H1 (cell line): ENCODE results near the gene MTF2. TPM values are rescaled to one million over a fixed set of nuclear protein-coding genes. Genes with fewer than 3 reads are reported as not detected.

Experiments
- CTCF ChIA-PET: fragments of 300-600 bp; sonication (Branson Sonifier 250); formaldehyde crosslinking; loops from one replicate; lab custom pipeline; 2021; ENCODE audit not compliant: partially characterized antibody; lab: Charles Lee
- POLR2A ChIA-PET: fragments of 300-600 bp; sonication (Branson Sonifier 250); formaldehyde crosslinking; loops from one replicate; lab custom pipeline; 2021; ENCODE audit warnings: inconsistent platforms; ENCODE audit not compliant: partially characterized antibody; lab: Charles Lee
- DNase-seq, 2 experiments: peaks; one replicate each; pipeline versions ENCODE4 v3.0.0 to v3.0.0-alpha.2; 2010 to 2022; ENCODE audit warnings: low spot score in 2 of 2, low read depth in 1 of 2, mixed read lengths in 1 of 2
- FAIRE-seq: peaks from 2 replicates; lab custom pipeline; 2011; peaks lifted over from hg19 to GRCh38; lab: Jason Lieb, UNC
- H2AFZ ChIP-seq: 2 replicates; pipeline ENCODE4 v1.8.1; 2012; ENCODE audit warnings: low read length, inconsistent platforms
- H2AK5ac ChIP-seq: 2 replicates; pipeline ENCODE4 v1.6.1; 2013; ENCODE audit warnings: low read depth, low read length
- H2BK120ac ChIP-seq: replicated peaks from 2 replicates; pipeline ENCODE3; 2013; ENCODE audit warnings: low read depth, low read length, inconsistent platforms
- H2BK12ac ChIP-seq: 2 replicates; pipeline ENCODE4 v1.6.1; 2013; ENCODE audit warnings: low read depth, low read length
- H2BK15ac ChIP-seq: 2 replicates; pipeline ENCODE4 v1.6.1; 2013; ENCODE audit warnings: low read length
- H2BK20ac ChIP-seq: 2 replicates; pipeline ENCODE4 v1.6.1; 2013; ENCODE audit warnings: low read length
- H2BK5ac ChIP-seq: 2 replicates; pipeline ENCODE4 v1.6.1; 2013; ENCODE audit warnings: low read depth, low read length
- H3K14ac ChIP-seq: 2 replicates; pipeline ENCODE4 v1.6.1; 2013; ENCODE audit warnings: inconsistent platforms; ENCODE audit not compliant: insufficient read length
- H3K18ac ChIP-seq: 2 replicates; pipeline ENCODE4 v1.6.1; 2013; ENCODE audit warnings: low read length; ENCODE audit errors: extremely low read depth
- H3K23ac ChIP-seq: 2 replicates; pipeline ENCODE4 v1.6.1; 2013; ENCODE audit warnings: inconsistent platforms; ENCODE audit not compliant: insufficient read length
- H3K23me2 ChIP-seq: 2 replicates; pipeline ENCODE4 v1.6.1; 2013; ENCODE audit warnings: low read depth, low read length
- H3K27ac ChIP-seq: 2 replicates; pipeline ENCODE4 v1.6.1; 2011; ENCODE audit warnings: low read depth, low read length, inconsistent platforms
- H3K27me3 ChIP-seq, 4 experiments: replicated peaks in 1 of 4; 1 replicate in 1 of 4; 2 replicates in 3 of 4; pipeline versions ENCODE4 v1.6.1 to v1.8.1; 2011 to 2013; ENCODE audit warnings: low read length in 3 of 4, mild to moderate bottlenecking in 3 of 4, inconsistent platforms in 2 of 4, mixed read lengths in 2 of 4, moderate library complexity in 1 of 4; ENCODE audit not compliant: control insufficient read depth in 3 of 4, insufficient read depth in 3 of 4; ENCODE audit errors: extremely low read depth in 1 of 4
- H3K36me3 ChIP-seq, 4 experiments: 2 replicates each; pipeline versions ENCODE4 v1.6.1 to v1.8.1; 2011 to 2013; ENCODE audit warnings: mild to moderate bottlenecking in 4 of 4, low read length in 3 of 4, moderate library complexity in 2 of 4, control low read depth in 1 of 4, inconsistent platforms in 1 of 4; ENCODE audit not compliant: insufficient read depth in 4 of 4, control insufficient read depth in 2 of 4
- H3K4ac ChIP-seq: replicated peaks from 2 replicates; pipeline ENCODE3; 2013; ENCODE audit warnings: low read length, low read depth, mixed read lengths, inconsistent platforms; ENCODE audit not compliant: insufficient read length
- H3K4me1 ChIP-seq, 4 experiments: replicated peaks in 1 of 4; 1 replicate in 1 of 4; 2 replicates in 3 of 4; pipeline versions ENCODE4 v1.6.1 to v1.8.1; 2011 to 2013; ENCODE audit warnings: low read length in 3 of 4, inconsistent platforms in 2 of 4, mixed read lengths in 1 of 4; ENCODE audit not compliant: insufficient read depth in 4 of 4, control insufficient read depth in 3 of 4
- H3K4me2 ChIP-seq, 2 experiments: 2 replicates each; pipeline versions ENCODE4 v1.6.1 to v1.8.1; 2011 to 2013; ENCODE audit warnings: low read depth in 2 of 2, low read length in 2 of 2, control low read depth in 1 of 2, inconsistent platforms in 1 of 2, mild to moderate bottlenecking in 1 of 2; ENCODE audit not compliant: insufficient read depth in 1 of 2
- H3K4me3 ChIP-seq, 4 experiments: fragments of 200-600, 300-600 bp in 1 of 4; sonication (generic), shearing (Covaris generic), sonication (Bioruptor Twin) in 1 of 4; 2 replicates each; pipeline versions ENCODE4 v1.5.1 to v1.8.1; 2011 to 2016; ENCODE audit warnings: low read length in 4 of 4, low read depth in 3 of 4, control low read depth in 2 of 4, inconsistent platforms in 2 of 4, mild to moderate bottlenecking in 2 of 4, mixed read lengths in 1 of 4, moderate library complexity in 1 of 4; ENCODE audit not compliant: insufficient read depth in 2 of 4; ENCODE audit errors: extremely low read depth in 1 of 4
- H3K56ac ChIP-seq: replicated peaks from 2 replicates; pipeline ENCODE3; 2013; ENCODE audit warnings: low read depth, mild to moderate bottlenecking, mixed read lengths, low read length, inconsistent platforms; ENCODE audit not compliant: insufficient read length
- H3K79me1 ChIP-seq: 2 replicates; pipeline ENCODE4 v1.6.1; 2013; ENCODE audit warnings: low read depth, low read length, control low read depth
- H3K79me2 ChIP-seq, 2 experiments: 2 replicates each; pipeline versions ENCODE4 v1.6.1 to v1.8.1; 2012 to 2013; ENCODE audit warnings: low read length in 2 of 2, mild to moderate bottlenecking in 2 of 2, inconsistent platforms in 1 of 2; ENCODE audit not compliant: insufficient read depth in 2 of 2, control insufficient read depth in 1 of 2
- H3K9ac ChIP-seq, 4 experiments: replicated peaks in 1 of 4; 1 replicate in 1 of 4; 2 replicates in 3 of 4; pipeline versions ENCODE4 v1.6.1 to v1.8.1; 2011 to 2013; ENCODE audit warnings: low read depth in 3 of 4, low read length in 3 of 4, control low read depth in 2 of 4, mild to moderate bottlenecking in 2 of 4, moderate library complexity in 2 of 4, inconsistent platforms in 1 of 4; ENCODE audit errors: extremely low read depth in 1 of 4
- H3K9me3 ChIP-seq, 2 experiments: 2 replicates each; pipeline versions ENCODE4 v1.6.1 to v1.8.1; 2012 to 2013; ENCODE audit warnings: mild to moderate bottlenecking in 2 of 2, moderate library complexity in 2 of 2, control low read depth in 1 of 2, inconsistent platforms in 1 of 2, low read depth in 1 of 2, low read length in 1 of 2, mixed read lengths in 1 of 2; ENCODE audit not compliant: insufficient read depth in 2 of 2
- H4K20me1 ChIP-seq, 2 experiments: replicated peaks in 1 of 2; 2 replicates each; pipeline versions ENCODE3 to v1.8.1; 2011 to 2013; ENCODE audit warnings: inconsistent platforms in 2 of 2, low read length in 2 of 2, mild to moderate bottlenecking in 1 of 2; ENCODE audit not compliant: insufficient read depth in 2 of 2, control insufficient read depth in 1 of 2
- H4K5ac ChIP-seq: 2 replicates; pipeline ENCODE4 v1.6.1; 2013; ENCODE audit warnings: low read length, low read depth, mixed read lengths, inconsistent platforms; ENCODE audit not compliant: insufficient read length
- H4K8ac ChIP-seq: 2 replicates; pipeline ENCODE4 v1.8.0; 2013; ENCODE audit warnings: mild to moderate bottlenecking, moderate library complexity, low read length, inconsistent platforms; ENCODE audit not compliant: insufficient read depth; ENCODE audit errors: extremely low read depth
- H4K91ac ChIP-seq: replicated peaks from 2 replicates; pipeline ENCODE3; 2013; ENCODE audit warnings: low read length, mixed read lengths, inconsistent platforms; ENCODE audit not compliant: insufficient read length
- BACH1 ChIP-seq: IDR thresholded peaks from 2 replicates; pipeline ENCODE4 v1.6.1; 2012; ENCODE audit warnings: low read length, improper control_type of control experiment
- BCL11A ChIP-seq, 2 experiments: IDR thresholded peaks; one replicate each; pipeline ENCODE4 v1.6.1; 2011; ENCODE audit warnings: low read depth in 2 of 2, low read length in 2 of 2, mild to moderate bottlenecking in 2 of 2
- CBX5 ChIP-seq: fragments of 300-800, 300-1000 bp; sonication (generic); IDR thresholded peaks from 2 replicates; pipeline ENCODE4 v1.7.1; 2016; ENCODE audit warnings: antibody characterized with exemption, low read length, low read depth
- CBX8 ChIP-seq: fragments of 300-800, 300-1000 bp; sonication (generic); IDR thresholded peaks from 2 replicates; pipeline ENCODE4 v1.7.1; 2016; ENCODE audit warnings: low read depth, low read length, borderline replicate concordance
- CHD2 ChIP-seq: IDR thresholded peaks from 2 replicates; pipeline ENCODE4 v1.6.1; 2012; ENCODE audit warnings: low read length, improper control_type of control experiment
- KDM4A ChIP-seq: IDR thresholded peaks from one replicate; pipeline ENCODE4 v1.7.1; 2012; ENCODE audit warnings: low read depth, mild to moderate bottlenecking, moderate library complexity, low read length, inconsistent platforms; ENCODE audit not compliant: severe bottlenecking
- POU5F1 ChIP-seq: IDR thresholded peaks from 2 replicates; pipeline ENCODE4 v1.6.1; 2011; ENCODE audit warnings: low read depth, mild to moderate bottlenecking, low read length, moderate library complexity
- RAD21 ChIP-seq, 2 experiments: IDR thresholded peaks in 1 of 2; conservative IDR thresholded peaks in 1 of 2; 2 replicates each; pipeline ENCODE4 v1.6.1; 2011; ENCODE audit warnings: low read depth in 2 of 2, low read length in 2 of 2, improper control_type of control experiment in 1 of 2, inconsistent platforms in 1 of 2, mild to moderate bottlenecking in 1 of 2, moderate library complexity in 1 of 2
- RBBP5 ChIP-seq: IDR thresholded peaks from 2 replicates; pipeline ENCODE4 v1.7.1; 2012; ENCODE audit warnings: low read depth, mild to moderate bottlenecking, inconsistent platforms, low read length, moderate library complexity, borderline replicate concordance
- RFX5 ChIP-seq: IDR thresholded peaks from 2 replicates; pipeline ENCODE4 v1.6.1; 2011; ENCODE audit warnings: low read depth, low read length, improper control_type of control experiment, borderline replicate concordance
- RXRA ChIP-seq: IDR thresholded peaks from 2 replicates; pipeline ENCODE4 v1.6.1; 2011; ENCODE audit warnings: low read depth, mild to moderate bottlenecking, low read length, moderate library complexity; ENCODE audit not compliant: insufficient read depth
- YY1 ChIP-seq: IDR thresholded peaks from 2 replicates; pipeline ENCODE4 v1.6.1; 2011; ENCODE audit warnings: low read depth, mild to moderate bottlenecking, low read length
- WGBS, 2 experiments: shearing (Covaris generic) in 1 of 2; methylation state at CpG; one replicate each; pipeline versions ENCODE4 v1.1.6 to v1.1.7; 2013 to 2015; ENCODE audit warnings: low lambda C conversion rate in 2 of 2, mixed read lengths in 2 of 2, inconsistent platforms in 1 of 2, low coverage in 1 of 2, missing lambda C conversion rate in 1 of 2; ENCODE audit not compliant: insufficient replicate concordance in 2 of 2, insufficient coverage in 1 of 2, insufficient read length in 1 of 2; ENCODE audit errors: extremely low coverage in 1 of 2, missing lambda C conversion rate in 1 of 2; 5-methylcytosine and 5-hydroxymethylcytosine counted together
- polyA plus RNA-seq, 7 experiments: library from polyadenylated mRNA; depleted of rRNA in 3 of 7; stranded (reverse) in 5 of 7; unstranded in 2 of 7; fragments of >200 nt in 5 of 7; fragments of 200-250 nt in 2 of 7; gene quantifications; 1 replicate in 5 of 7; 2 replicates in 1 of 7; 4 replicates in 1 of 7; pipeline versions ENCODE4 v1.2.1 to v1.2.3, GENCODE V29; 2011 to 2013; ENCODE audit warnings: missing spikeins in 2 of 7, mixed read lengths in 2 of 7
- total RNA-seq: library from RNA; stranded (reverse); fragmentation: NEBNext Ultra II Directional; extraction: Animal tissue kit (Norgen Biotek cat#: 25700); gene quantifications from 2 replicates; pipeline ENCODE4 v1.2.1, GENCODE V29; 2021
- TF ChIP-seq, protein P1 (sequence below): IDR thresholded peaks from 2 replicates; pipeline ENCODE4 v1.6.1; 2011; ENCODE audit warnings: low read depth, mild to moderate bottlenecking, low read length; ENCODE audit not compliant: insufficient read depth

Gene MTF2
- total and polyA plus RNA-seq, 2 of the 8 experiments (the other 6 are each of a cell fraction or from before 2014, with no cell fraction given): 72.1 to 102 TPM

DNA sequence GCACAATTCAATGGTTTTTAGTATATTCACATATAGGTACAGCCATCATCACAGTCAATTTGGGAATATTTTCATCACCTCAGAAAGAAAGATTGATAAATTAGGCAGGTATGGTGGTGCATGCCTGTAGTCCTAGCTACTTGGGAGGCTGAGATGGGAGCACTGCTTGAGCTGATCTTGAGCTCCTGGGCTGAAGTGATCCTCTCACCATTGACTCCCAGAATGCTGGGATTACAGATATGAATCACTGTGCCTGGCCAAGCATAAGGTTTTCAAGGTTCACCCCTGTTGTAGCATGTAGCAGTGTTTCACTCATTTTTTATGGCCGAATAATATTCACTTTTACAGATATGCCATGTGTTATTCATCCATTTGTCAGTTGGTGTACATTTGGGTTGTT, 44.7 kb upstream of the MTF2 start:
- Histone ChIP-seq H3K4me1 (peaks cover 0 to 2% (median 0%) of the 10 kb centered on the region in 4 experiments; a peak in 1 of 7 replicates), H2BK20ac (no peak overlapping the region), H2AFZ (no peak overlapping the region), H3K36me3 (no peaks in the 10 kb centered on the region), H3K4me3 (no peak overlapping the region), H4K8ac (no peak overlapping the region), H3K27me3 (no peaks in the 10 kb centered on the region), H2BK15ac (no peak overlapping the region), H2AK5ac (no peak overlapping the region), H2BK120ac (no peak overlapping the region), H3K4ac (no peak overlapping the region), H3K79me1 (no peaks in the 10 kb centered on the region), H3K27ac (no peak overlapping the region), H3K18ac (no peak overlapping the region), H3K56ac (no peak overlapping the region), H3K79me2 (no peaks in the 10 kb centered on the region), H3K23ac (no peak overlapping the region), H4K20me1 (no peaks in the 10 kb centered on the region), H3K9ac (no peak overlapping the region), H2BK5ac (no peak overlapping the region), H2BK12ac (no peak overlapping the region), H4K5ac (no peak overlapping the region), H3K4me2 (no peak overlapping the region), H3K23me2 (no peaks in the 10 kb centered on the region), H3K9me3 (no peaks in the 10 kb centered on the region), H4K91ac (no peak overlapping the region), H3K14ac (no peak overlapping the region)
- ChIA-PET POLR2A (interaction anchor here (1.4 kb wide), 1 partner anchor 196 kb away, joined by 3 read pairs; no protein-coding TSS in a partner anchor), CTCF (interaction anchor here (2.3 kb wide), 1 partner anchor 27 kb away, joined by 12 read pairs; no protein-coding TSS in a partner anchor)
- DNase-seq: no peak
- WGBS, 2 experiments: 93% methylated on average over 1 of the region's 1 CpG; no CpG with 5 or more reads in 1 of the 2 experiments
- no peak for FAIRE-seq
- TF ChIP-seq CHD2 (no peak), CBX5 (no peak), RBBP5 (no peak), KDM4A (no peak), RAD21 (IDR thresholded peaks at IDR 0.05 in 1 of 2, conservative IDR thresholded peaks at IDR 0.05 in 1 of 2; ENCODE audit: low read depth in 2 of 2, low read length in 2 of 2) (no peak), RXRA (no peak), BACH1 (no peak), YY1 (no peak), CBX8 (no peak), RFX5 (no peak), BCL11A (IDR thresholded peaks at IDR 0.05; ENCODE audit: low read depth in 2 of 2, low read length in 2 of 2) (no peak), POU5F1 (no peak)
- TF ChIP-seq, protein P1, sequence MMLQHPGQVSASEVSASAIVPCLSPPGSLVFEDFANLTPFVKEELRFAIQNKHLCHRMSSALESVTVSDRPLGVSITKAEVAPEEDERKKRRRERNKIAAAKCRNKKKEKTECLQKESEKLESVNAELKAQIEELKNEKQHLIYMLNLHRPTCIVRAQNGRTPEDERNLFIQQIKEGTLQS: no peak
